NCI-H1436 (cell line): Measurements from ENCODE around the gene HDAC4.
"Not testable (repeated sequence)": the region's sequence is repeated elsewhere in the genome, so short reads cannot be mapped to it uniquely, and the experiment has no call there.

ENCODE experiments used
- DNase-seq: peaks from one replicate; lab custom pipeline; 2025; lab: John Stamatoyannopoulos, UW

HDAC4 gene

DNA sequence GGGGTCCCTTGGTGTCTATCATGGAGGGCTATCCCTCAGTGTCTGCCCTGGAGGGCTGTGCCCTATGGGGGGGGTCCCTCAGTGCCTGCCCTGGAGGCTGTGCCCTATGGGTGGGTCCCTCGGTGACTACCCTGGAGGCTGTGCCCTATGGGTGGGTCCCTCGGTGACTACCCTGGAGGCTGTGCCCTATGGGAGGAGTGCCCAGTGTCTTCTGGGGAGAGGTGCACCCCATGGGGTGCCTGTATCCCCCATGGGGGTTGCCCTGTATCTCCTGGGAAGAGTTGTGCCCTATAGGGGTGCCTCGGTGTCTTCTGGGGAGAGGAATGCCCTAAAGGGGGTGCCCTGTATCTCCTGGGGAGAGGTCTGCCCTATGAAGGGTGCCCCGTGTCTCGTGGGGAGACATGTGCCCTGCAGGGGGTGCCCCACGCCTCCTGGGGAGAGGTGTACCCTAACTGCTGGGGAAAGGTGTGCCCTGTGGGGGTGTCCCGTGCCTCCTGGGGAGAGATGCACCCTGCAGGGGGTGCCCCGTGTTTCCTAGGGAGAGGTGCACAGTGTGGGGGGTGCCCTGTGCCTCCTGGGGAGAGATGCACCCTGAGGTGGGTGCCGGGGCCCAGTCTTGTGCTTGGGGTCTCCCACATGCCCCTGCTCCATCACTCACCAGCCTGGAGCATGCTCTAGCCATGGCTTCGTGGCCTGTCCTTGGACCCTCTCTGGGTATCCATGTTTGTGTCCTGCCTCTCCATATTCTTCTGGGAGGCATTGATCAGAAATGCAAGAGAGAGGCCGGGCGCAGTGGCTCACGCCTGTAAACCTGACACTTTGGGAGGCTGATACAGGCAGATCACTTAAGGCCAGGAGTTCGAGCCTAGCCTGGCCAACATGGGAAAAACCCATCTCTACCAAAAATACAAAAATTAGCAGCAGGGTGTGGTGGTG, 215.6 kb downstream of the HDAC4 start:
- no peak for DNase-seq

DNA sequence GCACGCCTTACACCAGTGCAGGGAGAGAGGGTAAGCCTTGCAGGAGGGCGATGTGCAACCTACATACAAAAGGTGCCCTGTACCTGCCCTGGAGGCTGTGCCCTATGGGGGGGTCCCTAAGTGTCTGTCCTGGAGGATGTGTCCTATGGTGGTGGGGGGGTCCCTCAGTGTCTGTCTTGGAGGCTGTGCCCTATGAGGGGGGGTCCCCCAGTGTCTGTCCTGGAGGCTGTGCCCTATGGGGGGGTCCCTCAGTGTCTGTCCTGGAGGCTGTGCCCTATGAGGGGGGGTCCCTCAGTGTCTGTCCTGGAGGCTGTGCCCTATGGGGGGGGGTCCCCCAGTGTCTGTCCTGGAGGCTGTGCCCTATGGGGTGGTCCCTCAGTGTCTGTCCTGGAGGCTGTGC, 216.6 kb downstream of the HDAC4 start:
- no peak for DNase-seq

DNA sequence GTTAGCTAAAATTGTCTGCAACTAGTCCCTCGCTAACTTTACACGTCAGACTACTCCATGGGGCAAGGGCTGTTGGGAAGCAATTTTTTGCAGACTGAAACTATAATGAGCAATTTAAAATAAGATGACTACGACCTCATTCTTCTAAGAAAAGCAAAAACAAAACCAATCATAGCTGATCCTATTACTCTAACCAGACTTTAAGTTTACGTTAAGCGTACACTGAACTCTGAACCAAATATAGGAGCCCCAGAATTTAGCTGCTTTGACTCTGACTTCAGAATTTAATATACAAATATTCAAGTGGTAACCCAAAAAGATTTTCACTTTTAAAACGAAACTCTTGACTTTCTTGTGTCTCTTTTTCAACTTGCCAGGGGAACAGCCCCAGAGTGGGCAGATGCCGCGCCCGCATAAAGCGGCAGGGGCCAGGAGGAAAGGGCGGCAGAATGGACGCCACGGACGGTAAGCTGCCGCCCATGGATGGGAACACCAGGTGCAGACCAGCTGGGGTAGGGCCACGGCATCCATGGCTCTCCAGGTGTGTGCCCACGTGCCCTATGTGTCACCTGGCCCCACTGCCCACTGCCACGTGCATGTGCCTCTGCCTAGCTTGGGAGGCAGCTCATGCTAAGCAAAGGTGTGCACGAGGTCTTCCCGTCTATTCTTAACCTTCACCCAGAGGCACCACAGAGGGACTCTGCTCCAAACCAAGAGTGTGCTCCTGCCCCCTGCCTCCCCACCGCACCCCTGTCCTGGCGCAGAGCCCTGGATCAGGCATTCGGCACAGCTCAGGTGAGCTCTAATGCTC, 217.6 kb downstream of the HDAC4 start:
- no peak for DNase-seq

DNA sequence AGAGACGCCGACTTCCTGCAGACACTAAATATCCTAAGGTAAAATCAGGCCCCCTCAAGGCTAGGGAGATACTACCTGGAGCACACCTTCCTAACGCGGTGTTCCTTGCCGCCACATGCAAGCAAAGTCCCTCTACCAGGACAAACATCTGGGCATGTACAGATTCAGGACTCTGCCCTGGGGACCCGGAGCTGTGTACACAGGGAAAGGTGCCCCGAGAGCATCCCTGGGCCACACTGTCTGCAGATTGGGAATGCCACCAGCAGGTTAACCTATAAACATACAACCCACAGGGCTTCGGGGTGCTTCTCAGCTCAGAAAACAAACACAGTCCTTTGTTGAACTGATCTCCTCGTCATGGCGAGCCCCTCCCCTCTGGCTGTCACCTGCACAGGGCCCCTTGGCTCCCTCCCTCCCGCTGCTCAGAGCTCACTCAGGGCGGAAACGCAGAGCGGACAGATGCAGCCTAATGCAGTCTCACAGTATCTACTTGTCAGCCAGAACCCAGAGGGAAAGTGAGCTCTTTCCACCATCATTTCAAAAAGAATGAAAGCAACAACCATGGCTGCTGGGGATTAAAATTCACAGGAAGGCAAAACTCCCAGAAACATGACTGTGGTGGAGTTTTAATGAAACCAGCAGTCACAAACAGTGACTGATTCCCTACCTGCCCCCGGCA, 218.8 kb downstream of the HDAC4 start:
- peak; percentile 18 for DNase-seq

DNA sequence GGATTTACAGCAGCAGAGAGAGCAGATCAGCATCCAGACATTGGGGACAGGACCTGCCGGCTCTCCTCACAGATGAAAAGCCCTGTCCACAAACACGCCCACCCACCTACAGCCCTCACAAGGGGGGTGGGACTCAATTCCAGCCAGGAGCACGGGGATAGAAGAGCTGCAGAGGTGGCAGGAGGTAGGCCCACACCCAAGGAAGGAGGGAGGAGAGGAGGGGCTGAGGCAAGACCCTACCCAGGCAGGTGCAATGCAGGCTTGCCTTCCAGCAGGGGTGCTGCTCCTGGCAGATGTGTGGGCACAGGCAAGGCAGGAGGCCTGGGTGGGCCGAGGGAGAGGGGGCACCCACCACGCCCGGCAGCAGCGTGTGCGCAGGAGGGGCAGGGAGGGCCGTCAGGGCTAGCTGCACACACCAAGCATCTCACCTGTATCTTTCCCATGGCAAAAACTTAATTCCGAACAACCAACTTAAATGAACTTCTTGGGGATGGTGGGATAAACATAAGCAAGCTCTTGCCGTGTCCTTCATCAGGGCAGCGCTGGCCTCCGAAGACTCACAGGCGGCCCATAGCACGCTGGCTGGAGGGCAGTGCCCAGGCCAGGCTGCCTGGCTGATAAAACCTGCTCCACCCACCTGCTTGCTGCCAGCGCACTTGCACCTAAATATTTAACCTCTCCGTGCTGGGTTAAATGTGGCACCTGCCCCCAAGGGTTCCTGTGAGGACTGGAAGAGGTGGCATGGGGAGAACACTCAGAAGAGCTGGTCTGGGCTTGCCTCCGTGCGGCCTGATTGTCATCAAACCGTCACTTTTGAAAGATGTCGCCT, 219.5 kb downstream of the HDAC4 start:
- peak; percentile 35 for DNase-seq

DNA sequence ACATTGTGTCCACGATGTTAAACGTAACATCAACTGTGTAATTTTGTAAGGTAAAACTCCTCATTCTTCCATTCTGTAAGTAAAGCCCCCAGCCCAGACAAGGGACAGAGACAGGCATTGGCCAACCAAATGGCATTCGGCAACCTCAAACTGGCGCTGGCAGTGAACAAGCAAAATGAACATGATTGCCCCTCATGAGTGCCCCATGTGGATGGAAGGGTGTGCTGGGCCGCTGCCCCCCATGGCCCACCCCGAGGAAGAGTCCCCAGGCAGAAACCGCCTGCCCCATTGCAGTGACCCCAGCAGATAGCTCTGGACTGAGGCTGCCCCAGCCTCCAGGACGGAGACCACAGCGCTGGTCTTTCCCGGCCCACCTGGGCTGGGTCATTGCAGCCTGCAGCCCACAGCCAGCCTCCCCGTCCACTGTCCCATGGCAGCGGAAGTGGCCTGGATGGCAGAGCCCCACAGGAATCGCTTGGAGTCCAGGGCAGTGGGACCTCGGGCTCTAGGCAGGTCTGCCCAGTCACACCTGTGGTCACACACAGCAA, 220.2 kb downstream of the HDAC4 start:
- no peak for DNase-seq

DNA sequence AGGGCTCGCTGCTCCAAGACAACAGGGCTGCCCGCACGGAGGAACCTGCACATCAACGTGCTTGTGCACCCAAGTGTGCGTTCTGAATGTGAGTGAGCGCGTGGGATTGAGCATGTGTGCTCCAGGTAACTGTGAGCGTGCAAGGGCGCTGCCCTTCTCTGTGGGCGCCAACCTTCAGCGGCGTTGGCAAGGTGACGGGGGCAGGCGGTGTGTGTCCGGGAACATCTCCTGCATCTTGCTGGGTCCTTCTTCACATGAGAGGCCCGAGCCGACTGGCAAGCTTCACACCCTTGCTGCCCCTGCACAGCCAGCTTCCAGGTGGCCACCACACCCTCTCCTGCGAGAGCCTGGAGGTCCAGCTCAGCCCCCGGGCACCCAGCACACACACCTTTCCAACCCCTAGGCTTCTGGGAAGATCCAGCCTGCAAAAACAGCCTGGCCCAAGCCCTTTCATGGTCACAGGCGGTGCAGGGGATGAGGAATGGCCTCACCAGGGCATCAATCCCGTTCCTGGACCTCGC, 220.9 kb downstream of the HDAC4 start:
- DNase-seq: no peak

DNA sequence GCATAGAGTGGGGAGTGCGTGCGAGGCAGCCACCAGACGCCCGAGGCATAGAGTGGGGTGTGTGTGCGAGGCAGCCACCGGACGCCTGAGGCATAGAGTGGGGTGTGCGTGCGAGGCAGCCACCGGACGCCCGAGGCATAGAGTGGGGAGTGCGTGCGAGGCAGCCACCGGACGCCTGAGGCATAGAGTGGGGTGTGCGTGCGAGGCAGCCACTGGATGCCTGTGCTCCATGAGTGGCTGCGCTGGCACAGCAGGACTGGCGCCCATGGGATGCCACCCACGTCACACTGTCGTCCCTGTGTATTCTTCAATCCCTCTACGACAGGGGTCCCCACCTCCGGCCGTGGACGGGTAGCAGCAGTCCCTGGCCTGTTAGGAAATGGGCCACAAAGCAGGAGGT, 221.9 kb downstream of the HDAC4 start:
- no peak for DNase-seq

DNA sequence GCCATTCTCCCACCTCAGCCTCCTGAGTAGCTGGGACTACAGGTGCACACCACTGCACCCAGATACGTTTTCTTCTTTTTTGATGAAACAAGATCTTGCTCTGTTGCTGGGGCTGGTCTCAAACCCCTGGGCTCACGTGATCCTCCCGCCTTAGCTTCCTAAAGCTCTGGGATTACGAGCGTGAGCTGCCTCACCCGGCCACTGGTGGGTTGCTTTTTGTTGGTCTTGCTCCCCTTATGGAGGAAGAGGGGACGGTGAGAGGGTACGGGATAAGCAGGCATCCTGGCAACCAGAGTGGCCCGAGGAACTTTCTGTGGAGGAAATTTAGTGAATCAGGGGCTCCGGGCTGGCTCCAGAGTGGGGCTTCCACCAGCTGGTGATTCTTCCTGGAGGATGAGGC, 222.3 kb downstream of the HDAC4 start:
- DNase-seq: no peak

DNA sequence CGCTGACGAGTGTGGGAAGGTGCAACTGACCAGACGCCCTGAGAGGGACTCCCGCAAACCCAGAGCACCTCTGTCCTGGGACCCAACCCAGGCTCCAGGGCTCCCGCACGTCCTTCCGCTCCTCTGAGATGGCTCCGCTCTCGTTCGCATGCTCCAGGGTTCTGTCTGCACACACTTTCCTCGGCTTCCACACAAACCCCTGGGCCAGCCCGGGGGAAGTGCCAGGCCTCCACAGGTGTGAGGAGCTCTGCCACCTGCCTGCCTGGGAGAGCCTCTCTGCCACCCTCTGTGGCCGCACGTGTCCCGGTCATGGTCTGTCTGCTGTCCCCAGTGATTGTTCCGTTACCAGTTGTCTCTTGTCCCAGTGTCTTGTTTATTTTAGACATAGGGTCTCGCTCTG, 222.9 kb downstream of the HDAC4 start:
- DNase-seq: no peak

DNA sequence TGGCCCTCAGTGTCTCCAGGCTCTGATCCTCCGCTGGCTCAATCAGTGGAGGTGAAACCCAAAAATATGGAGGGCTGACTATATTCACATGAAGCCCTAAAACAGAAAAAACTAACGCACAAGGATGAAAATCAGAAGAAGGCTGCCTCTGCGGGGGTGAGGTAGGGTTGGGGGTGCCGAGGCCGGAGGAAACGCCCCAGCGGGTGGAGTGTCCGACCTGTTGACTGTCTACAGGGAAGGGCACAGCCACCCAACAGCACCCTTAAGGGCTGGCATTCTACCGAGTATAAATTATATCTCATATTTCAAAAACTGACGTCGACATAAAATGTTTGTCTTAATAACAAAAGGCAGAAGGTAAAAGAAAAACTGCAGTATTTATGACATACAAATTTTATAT, 223.5 kb downstream of the HDAC4 start:
- DNase-seq: no peak

DNA sequence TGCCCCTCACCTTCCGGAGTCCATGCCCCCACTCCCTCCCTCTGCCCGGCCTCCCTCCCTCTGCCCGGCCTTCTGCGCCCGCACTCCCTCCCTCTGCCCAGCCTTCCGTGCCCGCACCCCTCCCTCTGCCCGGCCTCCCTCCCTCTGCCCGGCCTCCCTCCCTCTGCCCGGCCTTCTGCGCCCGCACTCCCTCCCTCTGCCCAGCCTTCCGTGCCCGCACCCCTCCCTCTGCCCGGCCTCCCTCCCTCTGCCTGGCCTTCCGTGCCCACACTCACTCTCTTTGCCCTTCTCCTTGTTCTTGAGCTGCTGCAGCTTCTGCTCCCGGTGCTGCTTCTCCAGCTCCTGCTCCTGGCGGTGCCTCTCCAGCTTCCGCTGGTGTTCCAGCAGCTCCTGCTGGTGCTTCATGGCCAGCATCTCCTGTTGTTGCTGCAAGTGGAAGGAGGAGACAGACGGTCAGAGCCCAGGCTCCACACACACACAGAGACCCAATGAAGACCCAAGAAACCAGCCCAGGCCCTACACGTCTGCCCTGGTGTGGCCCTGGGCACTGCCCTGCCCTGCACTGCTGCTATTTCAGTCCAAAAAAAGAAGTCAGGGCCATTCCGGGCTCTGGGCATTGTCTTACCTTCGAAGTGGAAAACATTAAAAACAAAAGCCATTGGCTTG, 224.5 kb downstream of the HDAC4 start:
- DNase-seq: not testable (repeated sequence)

DNA sequence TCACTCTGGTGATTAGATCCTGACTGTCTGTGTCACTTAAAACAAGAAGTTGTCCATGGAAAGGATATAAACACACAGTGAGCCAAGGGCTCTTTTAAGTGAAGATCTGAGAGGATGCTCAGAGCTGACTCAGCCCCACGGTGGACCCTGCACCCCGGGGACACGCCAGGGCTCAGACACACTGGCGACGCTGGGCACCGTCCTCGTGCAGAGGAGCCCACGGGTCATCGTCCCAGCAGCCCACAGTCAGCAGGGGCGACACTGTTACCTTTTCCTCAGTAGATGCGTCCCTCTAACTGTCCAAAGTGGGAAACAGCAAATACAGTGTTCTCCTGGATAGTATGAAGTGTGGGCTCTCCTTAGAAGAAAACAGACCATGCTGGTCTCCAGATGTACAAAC, 225.6 kb downstream of the HDAC4 start:
- DNase-seq: no peak

DNA sequence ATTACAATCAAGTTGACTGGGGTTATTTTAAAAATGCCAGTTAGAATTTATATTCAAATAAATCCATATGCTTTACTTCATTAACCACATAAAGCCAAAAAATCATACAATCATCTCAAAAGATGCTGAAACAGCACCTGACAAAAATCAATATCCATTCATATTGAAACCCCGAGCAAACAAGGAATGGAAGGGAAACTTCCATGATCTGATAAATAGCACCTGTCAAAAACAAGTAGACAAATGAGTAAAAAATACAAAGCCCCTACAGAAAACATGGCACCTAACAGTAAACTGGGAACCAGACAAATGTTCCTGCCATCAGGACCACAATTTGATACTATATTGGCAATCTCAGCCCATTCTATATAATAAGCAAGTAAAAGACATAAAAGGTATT, 227.5 kb downstream of the HDAC4 start:
- DNase-seq: no peak

DNA sequence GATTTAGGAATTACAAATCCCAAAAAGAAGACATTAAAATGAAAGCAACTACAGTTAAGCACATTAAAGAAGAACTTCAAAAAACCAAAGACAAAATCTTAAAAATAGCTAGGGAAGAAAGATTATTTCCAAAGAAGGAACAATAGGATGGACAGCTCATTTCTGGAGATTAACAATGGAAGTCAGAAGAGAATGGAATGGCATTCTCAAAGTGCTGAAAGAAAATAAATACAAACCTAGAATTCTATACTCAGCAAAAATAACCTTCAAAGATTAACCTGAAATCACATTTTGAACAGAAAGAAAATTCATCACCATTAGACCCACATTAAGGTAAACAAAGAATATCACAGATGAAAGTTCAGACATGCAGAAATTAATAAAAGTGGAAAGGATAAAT, 229.2 kb downstream of the HDAC4 start:
- no peak for DNase-seq

DNA sequence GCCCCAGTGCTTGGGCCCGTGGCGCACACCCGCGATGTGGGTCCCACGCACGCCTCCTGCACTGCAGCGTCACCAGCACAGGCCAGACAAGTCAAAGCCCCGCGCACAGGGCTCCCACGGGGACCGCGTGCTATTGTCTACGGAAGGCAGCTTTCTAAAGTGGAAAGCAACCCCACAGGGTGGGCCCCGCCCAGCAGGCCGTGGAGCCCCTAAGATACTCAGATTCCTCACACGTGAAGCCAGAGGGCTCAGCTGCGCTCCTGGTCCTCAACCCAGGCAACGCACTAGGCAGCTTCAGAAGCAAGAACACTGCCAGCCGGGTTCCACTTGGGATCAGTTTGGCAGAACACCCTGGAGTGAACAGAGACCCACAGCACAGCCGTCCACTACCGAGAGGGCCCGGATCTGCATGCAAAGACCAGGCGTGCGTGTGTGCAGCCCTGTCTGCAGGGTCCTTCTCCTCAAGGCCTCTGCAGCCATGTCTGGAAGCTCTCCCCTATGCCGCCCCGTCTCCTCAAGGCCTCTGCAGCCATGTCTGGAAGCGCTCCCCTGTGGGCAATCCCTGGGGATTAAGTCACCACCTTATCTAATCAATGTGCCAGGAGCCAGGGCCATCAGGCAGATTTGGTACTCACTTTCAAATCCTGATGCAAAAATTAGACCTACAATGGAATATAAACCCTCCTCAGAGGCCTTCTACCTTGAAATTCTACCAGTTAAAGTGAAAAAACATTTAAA, 231.3 kb downstream of the HDAC4 start:
- no peak for DNase-seq

DNA sequence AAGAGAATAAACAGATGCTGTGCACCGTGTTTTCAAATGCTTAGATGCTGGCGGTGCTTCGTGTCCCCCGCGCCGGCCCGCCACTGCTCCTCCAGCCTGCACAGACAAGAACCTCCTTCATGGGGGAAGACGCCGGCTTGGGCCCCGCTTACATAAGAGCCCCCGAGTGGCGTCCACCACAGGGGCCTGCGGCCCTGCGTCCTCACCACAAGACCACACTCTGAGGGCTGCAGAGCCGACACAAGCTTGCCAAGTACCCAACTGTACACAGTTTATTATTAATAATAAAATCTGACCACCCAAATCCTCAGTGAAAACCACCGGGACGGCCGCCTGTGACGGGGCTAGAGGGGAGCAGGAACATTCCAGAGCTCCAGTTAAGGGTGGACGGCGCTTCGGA, 232.2 kb downstream of the HDAC4 start:
- no peak for DNase-seq

DNA sequence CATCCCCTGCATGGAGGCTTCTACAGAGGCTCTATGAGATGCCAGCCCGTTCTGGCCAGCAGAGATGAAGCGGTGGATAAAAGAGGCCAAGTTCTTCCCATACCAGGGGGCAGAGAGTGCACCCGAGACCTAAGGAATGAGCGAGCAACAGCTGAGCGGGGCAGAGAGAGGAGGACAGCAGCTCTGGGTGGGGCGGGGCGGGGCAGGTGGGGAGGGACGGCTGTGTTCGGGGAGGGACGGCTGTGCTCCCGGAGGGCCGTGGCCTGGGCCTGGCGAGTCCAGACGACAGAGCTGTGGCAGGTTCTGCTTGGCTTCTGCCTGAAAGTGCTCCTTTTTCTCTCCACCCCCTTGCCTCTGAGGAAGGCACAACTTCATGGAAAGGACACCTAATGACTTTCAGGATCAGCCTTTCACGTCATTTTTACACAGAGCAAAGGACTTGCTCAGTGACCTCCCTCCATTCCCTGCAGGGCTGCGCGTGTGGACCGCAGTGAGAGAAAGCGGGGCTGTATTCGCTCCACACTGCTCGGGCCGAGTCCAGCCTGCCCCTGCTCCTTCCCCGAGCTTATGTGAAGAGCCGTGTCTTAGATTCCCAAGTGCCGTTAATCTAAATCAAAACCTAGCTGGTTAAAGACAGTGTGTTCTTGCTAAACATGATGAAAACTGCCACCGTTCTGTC, 232.9 kb downstream of the HDAC4 start:
- no peak for DNase-seq

DNA sequence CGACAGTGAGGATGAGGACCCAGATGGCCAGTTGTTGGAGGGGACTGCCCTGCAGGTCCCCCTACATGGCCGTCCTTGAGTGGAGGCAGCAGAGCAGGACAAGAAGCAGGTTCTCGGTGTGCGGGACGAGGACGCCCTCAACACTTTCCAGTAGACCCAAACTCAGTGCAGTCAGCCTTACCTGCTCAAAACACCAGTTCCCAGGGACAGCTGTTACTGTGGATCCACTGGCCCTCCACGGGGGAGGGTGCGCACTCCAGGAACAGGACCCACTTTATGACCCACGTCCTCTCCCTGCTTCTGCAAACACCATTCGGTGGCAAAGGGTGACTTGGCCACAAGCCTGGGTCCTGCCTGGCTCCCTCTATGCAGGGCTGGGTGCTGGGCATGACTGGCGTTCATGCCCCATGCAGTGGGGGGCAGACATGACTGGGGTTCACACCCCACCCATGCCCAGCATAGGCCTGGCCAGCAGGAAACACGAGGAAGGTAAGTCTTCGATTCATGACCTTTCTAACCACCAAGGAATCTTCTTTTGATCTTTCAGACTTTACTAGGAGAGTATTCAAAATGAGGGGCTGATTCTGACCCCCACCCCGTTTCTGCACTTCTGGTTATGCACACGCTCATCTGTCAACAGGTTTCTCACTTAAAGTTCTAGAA, 233.7 kb downstream of the HDAC4 start:
- no peak for DNase-seq
